Stimulated activated CD4-positive, alpha-beta T cell treated with anti-CD3 and anti-CD28 coated beads, TNF-alpha, amount 100 ng/mL, for 24 hours (primary cell): Measurements from ENCODE around the gene ABCC3.
A peak's percentile ranks its signal among the peaks of the same experiment; 100 is the strongest.
"Not testable (repeated sequence)": the region's sequence is repeated elsewhere in the genome, so short reads cannot be mapped to it uniquely, and the experiment has no call there.

Experiments used
- DNase-seq, 3 experiments: peaks; one replicate each; pipeline ENCODE4 v3.0.0-alpha.2; 2020; ENCODE audit warnings: low read depth in 3 of 3

The ABCC3 gene

DNA sequence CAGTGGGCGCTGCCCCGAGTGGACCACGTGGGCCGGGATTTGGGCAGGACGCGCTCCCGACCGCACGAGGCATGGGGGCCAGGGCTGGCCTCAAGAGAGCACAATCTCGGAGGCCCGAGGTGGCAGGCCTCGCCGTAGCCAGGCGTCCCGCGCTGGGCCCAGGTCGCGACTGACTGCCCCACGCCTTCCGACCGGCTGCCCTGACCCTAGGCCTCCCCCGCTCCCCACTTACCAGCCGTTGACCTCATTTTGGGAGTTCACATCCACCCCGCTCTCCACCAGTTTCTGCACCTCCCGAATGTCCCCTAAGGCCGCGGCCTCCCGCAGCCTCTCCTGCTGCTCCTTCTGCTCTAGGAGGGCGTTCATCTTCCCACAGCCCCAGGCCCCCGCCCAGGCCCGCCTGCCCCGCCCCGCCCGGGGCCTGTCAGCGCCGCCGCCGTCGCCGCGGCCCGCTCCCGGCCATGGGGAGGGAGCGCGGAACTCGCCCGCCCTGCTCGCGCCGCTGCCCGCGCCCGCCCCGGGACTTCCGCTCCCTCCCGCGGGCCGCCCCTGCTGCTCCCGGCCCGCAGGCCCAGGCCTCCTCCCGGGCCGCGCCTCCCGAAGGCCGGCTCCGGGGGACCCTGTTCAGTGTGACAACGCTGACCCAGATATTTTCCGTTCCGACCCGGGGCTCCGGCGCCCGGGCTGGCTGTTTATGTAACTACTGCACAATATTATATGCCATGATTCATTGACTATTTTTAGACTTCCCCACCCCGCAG, 72.8 kb downstream of the ABCC3 start, which contains the start of gene ANKRD40:
Gene ANKRD40, minus strand, starts transcription at position 626 of the 761 bp plus-strand sequence. Its CDS starts 260 bp downstream, at position 366.
- peak; percentile 84 to 89 (median 85) for DNase-seq

- no peak for DNase-seq
These were observed 73.6 kb downstream of the ABCC3 start for GRCh38 chr17:50708050-50709000.

GRCh38 chr17:50709053-50709452, 74.4 kb downstream of the ABCC3 start:
- not testable (repeated sequence) for DNase-seq

DNA sequence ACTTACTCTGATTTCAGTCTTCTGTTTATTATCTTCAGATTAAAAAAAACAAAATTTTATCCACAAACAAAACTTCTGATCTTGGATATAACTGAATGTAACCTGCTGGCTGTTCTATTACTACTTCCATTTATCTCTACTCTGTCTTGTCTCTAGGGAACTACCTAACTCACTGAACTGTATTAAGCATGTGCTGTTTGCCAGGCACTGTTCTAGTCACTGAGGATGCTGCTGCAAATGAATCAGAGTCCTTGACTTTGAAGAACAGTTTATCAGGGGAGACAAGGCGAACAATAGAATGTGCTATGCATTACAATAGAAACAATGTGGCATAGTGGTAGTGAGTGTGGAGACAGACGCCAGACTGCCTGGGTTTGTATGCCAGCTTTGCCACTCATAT, 75.3 kb downstream of the ABCC3 start:
- no peak for DNase-seq

- DNase-seq: no peak
These were observed 76.0 kb downstream of the ABCC3 start for GRCh38 chr17:50710650-50711049.

- no peak for DNase-seq
These were observed 78.0 kb downstream of the ABCC3 start for GRCh38 chr17:50712641-50713040.

GRCh38 chr17:50715471-50715870, 80.8 kb downstream of the ABCC3 start:
- DNase-seq: no peak

DNA sequence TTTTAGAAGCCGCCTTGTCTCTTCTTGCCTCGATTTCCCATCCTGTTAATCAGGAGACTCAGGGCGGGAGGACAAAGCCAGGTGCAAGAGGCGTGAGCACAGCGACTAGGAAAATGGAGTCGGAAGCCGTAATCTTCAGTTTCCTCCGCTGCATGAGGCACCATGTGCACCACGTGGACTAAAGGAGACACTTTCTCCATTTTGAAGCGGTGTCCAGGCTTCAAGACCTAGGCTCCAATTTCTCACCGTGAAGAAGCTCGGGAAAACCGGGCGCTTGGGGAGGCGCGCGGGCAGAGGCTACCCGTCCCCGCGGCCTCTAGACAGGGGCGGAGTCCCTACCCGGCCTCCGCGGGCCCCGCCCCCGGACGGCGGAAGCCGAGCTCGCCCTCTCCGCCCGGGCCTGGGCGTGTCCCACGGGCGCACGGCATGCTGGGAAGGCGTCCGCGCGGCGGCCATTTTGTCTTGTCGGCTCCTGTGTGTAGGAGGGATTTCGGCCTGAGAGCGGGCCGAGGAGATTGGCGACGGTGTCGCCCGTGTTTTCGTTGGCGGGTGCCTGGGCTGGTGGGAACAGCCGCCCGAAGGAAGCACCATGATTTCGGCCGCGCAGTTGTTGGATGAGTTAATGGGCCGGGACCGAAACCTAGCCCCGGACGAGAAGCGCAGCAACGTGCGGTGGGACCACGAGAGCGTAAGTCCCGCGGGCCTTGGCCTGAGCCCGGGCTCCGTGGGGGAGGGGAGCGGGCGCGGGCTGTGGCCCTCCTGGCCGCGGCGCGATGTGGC, 84.7 kb downstream of the ABCC3 start, which contains the start of gene LUC7L3:
Gene LUC7L3, plus strand, starts transcription at position 460 of the 780 bp plus-strand sequence. Its CDS starts 130 bp downstream, at position 590.
- DNase-seq: peak; percentile 82 to 94 (median 88)

DNA sequence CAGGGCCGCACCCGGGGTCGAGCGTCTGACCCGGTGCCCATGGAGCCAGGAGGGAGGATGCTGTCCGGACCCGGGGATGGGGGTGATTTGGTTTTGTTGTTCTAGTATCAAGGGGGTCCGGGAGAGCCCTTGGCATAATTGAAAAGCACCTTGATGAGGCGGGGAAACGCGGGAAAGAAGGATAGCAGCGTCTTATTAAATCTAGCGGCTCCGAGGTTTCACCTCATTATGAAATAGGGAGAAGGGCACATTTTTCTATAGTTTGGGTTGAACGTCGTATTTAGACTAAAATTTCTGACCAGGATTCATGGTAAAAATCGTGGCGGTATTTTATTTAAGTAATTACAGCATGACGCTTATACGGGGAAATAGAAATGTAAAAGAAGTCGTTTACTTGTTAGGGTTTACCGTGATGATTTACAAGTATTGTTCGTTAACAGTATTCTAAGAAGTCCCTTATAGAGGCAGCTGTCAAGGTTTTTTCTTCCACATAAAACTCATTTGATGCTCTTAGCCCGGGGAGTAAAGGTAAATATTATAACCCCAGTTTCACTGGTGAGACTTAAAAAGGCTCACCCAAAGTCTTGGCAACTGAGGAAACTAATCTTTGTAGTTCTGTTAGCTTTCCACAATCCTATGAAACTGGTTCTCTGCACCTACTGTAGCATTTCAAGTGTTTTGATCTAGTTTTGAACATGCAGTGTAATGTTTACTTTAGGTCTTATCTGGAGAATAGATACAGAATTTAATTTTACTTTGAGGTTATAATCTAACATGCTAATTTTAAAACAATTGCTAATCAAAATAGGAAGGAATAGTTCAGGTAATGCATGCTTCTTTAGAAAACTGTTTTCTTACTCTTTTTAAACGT, 85.5 kb downstream of the ABCC3 start:
- no peak for DNase-seq

- DNase-seq: no peak
These were observed 86.7 kb downstream of the ABCC3 start for GRCh38 chr17:50721194-50722010.

DNA sequence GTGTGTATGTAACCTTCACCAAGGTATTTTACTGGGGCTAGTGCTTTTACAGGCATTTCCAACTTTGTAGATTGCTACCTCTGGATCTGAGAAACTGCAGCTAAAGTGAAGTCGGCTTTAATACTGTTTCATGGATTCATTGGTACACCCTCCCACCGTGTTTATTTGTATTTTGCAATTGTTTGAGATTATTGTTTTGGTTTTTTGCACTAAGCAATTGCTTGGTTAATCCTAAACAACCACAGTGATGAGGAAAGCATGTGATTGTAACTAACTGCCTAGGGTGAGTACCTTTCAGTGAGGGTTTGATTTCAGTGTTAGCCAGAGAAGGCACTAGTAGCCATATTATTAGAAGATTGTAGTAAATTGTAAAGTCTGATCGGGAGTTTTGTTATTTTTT, 88.1 kb downstream of the ABCC3 start:
- no peak for DNase-seq

DNA sequence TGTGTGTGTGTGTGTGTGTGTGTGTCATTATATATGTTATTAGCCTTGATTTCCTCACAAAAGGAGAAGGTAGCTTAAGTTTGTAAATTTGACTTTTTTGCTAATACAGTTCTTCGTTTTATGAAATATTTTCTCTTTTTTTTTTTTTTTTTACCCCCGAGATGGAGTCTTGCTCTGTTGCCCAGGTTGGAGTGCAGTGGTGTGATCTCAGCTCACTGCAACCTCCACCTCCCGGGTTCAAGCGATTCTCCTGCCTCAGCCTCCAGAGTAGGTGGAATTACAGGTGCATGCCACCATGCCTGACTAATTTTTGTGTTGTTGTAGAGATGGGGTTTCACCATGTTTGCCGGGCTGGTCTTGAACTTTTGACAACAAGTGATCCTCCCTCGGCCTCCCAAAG, 89.9 kb downstream of the ABCC3 start:
- DNase-seq: not testable (repeated sequence)

- no peak for DNase-seq
These were observed 91.3 kb downstream of the ABCC3 start for GRCh38 chr17:50725769-50726655.

DNA sequence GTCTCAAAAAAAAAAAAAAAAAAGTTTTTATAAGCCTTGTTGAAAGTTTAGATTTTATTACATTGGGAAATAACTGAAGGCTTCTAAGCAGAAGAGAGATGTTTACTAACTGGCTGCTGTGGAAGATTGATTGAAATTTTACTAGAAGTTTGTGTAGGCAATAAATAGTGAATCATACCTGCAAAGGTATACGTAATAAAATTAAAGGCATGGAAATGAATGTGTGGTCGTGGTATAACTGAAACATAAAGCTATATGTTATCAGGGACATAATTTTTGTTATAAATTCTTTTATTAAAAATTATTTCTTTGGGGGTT, 93.4 kb downstream of the ABCC3 start:
- DNase-seq: no peak

DNA sequence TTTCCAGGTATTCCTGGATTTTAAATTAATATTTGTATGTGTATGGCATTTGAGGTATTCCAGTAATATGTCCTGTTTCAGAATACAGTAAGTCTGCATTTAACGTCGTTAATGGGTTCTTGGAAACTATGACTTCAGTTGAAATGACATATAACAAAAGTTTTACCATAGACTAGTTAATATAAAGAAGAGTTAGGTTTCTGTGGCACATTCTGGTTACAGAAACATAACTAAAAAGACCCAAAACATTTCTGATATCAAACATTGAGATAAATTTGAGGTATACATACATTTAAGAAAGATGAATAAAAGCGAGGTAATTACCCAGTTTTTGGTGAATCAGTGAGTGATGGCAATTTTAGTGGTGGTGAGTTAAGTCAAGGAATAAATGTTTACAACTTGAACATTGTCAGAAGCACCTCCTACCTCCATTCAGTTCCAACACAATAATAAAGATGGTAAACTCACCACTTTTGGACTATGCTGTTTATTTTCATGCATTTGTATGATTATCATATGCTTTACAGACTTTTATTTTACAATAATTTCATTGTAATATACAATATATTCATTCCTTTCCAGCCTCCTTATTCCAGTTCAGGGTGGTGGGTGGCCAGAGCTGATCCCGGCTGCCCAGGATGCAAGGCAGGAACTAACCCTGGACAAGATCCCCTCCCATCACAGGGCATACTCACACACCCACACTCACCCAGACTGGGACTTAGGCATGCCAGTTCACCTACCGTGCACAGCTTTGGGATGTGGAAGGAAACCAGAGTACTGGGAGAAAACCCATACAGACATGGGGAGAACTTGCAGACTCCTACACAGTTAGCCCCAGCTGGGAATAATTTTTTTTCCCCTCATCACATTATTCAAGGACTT, 94.4 kb downstream of the ABCC3 start:
- no peak for DNase-seq

DNA sequence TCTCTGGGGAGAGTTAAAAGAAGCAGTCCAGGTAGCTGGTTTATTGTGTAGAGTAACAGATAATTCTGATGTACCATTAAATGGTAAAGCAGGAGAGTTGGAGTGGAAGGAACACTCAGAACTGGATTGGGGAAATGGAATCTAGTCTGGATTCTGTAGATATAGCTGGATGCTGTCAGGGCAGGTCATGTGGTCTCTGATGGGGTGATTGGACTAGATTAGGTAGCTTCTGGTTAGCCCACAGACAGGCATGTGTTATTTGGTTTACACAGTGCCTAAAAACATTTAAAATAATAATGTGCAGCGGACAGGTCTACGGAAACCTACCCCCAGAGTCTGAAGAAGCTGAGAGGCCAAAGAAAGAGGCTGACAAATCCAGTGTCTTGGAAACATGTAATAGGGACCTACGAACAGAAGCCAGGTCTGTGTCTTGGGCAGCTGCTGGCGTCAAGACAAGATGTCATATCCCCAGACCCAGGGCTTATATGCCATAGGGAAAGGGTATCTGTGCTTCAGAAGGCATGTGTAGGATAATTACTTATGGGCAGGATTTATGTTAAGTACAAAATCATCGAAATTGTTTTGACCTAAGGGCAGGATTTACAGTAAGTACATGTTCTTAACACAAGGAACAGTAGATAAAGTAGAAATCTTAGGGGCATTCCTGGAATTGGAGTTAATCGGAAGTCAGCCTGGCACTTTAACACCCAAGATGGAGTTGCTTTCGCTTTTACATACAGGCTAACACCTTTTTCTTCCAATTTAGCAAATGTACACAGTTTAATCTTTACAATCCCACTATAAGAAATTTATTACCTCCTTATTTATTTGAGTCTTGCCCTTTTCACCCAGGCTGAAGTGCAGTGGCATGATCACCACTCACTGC, 97.1 kb downstream of the ABCC3 start:
- DNase-seq: no peak

DNA sequence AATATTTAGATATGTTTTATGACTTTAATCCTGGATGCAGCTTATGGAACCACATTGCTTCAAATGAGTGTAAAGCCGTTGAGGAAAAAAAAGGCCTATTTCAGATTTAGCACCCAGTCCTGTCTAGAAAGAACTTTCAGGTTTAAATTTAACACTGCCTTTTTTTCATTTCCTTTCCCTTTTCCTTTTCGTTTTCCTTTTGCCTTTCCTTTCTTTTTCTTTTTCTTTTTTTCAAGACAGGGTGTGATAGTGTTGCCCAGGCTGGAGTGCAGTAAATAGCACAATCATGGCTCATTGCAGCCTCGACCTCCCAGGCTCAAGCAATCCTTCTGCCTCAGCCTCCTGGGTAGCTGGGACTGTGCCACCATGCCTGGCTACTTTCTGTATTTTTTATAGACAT, 100.6 kb downstream of the ABCC3 start:
- no peak for DNase-seq
